BE2C (cell line): ENCODE results near the gene ZNF322.
A peak's percentile ranks its signal among the peaks of the same experiment; 100 is the strongest.

Experiments used
- DNase-seq: peaks from one replicate; pipeline ENCODE4 v3.0.0-alpha.2; 2020
- H3K27me3 ChIP-seq: fragments of 250-450 bp; sonication (Bioruptor Pico); 2 replicates; pipeline ENCODE4 v1.5.1; 2020; ENCODE audit warnings: mild to moderate bottlenecking
- H3K36me3 ChIP-seq: fragments of 250-450 bp; sonication (Bioruptor Pico); 2 replicates; pipeline ENCODE4 v1.5.1; 2020; ENCODE audit warnings: mild to moderate bottlenecking
- H3K4me1 ChIP-seq: fragments of 250-450 bp; sonication (Bioruptor Pico); 2 replicates; pipeline ENCODE4 v1.5.1; 2020
- H3K4me3 ChIP-seq: 2 replicates; pipeline ENCODE4 v1.5.1; 2011; ENCODE audit warnings: low read depth, low read length
- H3K9me3 ChIP-seq: fragments of 250-450 bp; sonication (Bioruptor Pico); 2 replicates; pipeline ENCODE4 v1.5.1; 2020
- TF ChIP-seq, protein P1 (sequence below): IDR thresholded peaks from 2 replicates; pipeline ENCODE4 v1.5.1; 2012; ENCODE audit warnings: mild to moderate bottlenecking, low read depth, low read length

Gene ZNF322

GRCh38 chr6:26611599-26611998 is 47.9 kb downstream of the ZNF322 start:
- H3K9me3 ChIP-seq, result no peaks in the 10 kb centered on the region
- no peaks in the 10 kb centered on the region; the same call in 1 of the 2 replicates for H3K4me1 ChIP-seq
- TF ChIP-seq, protein P1, sequence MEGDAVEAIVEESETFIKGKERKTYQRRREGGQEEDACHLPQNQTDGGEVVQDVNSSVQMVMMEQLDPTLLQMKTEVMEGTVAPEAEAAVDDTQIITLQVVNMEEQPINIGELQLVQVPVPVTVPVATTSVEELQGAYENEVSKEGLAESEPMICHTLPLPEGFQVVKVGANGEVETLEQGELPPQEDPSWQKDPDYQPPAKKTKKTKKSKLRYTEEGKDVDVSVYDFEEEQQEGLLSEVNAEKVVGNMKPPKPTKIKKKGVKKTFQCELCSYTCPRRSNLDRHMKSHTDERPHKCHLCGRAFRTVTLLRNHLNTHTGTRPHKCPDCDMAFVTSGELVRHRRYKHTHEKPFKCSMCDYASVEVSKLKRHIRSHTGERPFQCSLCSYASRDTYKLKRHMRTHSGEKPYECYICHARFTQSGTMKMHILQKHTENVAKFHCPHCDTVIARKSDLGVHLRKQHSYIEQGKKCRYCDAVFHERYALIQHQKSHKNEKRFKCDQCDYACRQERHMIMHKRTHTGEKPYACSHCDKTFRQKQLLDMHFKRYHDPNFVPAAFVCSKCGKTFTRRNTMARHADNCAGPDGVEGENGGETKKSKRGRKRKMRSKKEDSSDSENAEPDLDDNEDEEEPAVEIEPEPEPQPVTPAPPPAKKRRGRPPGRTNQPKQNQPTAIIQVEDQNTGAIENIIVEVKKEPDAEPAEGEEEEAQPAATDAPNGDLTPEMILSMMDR, result no peak
- H3K27me3 ChIP-seq, result peaks cover 20% of the 10 kb centered on the region
- no peaks in the 10 kb centered on the region for H3K36me3 ChIP-seq
- DNase-seq, result no peak
- H3K4me3 ChIP-seq, result no peak overlapping the region

GRCh38 chr6:26609463-26609862 is 50.1 kb downstream of the ZNF322 start:
- DNase-seq, result no peak

DNA sequence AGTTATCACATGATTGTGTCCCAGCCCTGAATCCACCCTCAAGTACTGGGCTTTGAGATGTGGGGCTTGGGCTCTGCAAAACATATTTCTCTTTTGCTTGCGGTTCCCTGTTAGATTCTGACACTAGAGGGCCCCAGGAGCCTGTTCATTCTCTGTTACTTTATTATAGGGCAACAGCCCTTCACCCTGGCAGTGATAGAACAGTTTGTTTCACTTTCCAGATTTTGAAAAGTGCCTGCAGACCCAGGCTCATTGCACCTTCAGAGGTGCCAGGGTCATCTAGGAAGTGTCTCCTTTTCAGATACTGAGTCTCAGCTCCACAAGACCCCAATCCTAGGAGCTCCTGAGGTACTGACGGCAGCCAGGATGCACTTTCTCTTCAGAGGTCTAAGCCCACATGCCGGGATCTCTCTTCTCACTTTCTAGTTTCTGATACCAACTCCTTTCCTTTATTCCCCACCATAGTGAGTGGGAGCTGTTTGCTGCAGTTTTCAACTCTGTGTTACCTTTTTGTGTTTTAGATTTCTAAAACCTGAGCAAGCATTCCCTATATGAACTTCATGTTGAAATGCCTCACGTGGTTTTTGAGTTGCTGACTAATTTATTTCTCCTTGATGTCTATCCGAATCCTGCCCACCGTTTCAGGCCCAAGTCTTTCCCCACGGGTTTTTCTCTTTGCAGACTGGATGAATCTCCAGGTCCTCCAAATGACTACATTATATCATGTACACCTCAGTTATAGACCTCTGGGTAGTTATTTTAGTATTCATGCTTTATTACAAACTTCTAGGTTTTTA is 51.9 kb downstream of the ZNF322 start:
- DNase-seq, result peak; percentile 52
- TF ChIP-seq, protein P1, result peak; percentile 86
- no peak overlapping the region for H3K4me3 ChIP-seq
- H3K36me3 ChIP-seq, result no peaks in the 10 kb centered on the region
- no peaks in the 10 kb centered on the region; the same call in 1 of the 2 replicates for H3K4me1 ChIP-seq
- H3K27me3 ChIP-seq, result no peaks in the 10 kb centered on the region
- H3K9me3 ChIP-seq, result no peaks in the 10 kb centered on the region

More at GRCh38 chr6:26609463-26609862, 50.1 kb downstream of the ZNF322 start:
- no peaks in the 10 kb centered on the region for H3K9me3 ChIP-seq
- H3K27me3 ChIP-seq, result peaks cover 14% of the 10 kb centered on the region
- TF ChIP-seq, protein P1, result no peak
- H3K4me3 ChIP-seq, result no peak overlapping the region
- no peaks in the 10 kb centered on the region; the same call in 1 of the 2 replicates for H3K4me1 ChIP-seq
- H3K36me3 ChIP-seq, result no peaks in the 10 kb centered on the region

DNA sequence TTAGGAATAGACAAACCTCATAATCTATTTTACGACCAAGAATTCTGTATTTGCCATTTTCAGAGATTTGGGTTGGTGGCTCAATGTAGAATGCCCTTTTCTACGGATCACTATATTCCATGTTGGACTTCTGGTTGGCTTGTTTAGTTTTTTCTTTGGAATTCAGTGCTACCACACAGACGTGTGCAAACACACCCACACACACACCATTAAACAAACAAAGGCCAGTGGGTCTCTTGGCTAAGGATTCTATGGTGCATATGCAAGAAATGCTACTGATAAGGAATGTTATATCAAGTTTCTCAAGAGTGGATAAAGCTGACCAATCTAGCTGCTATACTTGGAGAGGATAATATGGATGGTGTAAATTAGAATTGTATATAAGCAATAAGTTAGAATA is 54.7 kb downstream of the ZNF322 start:
- TF ChIP-seq, protein P1, result no peak
- no peak for DNase-seq
- Histone ChIP-seq H3K36me3 (peaks cover 5% of the 10 kb centered on the region), H3K9me3 (no peaks in the 10 kb centered on the region), H3K4me1 (no peaks in the 10 kb centered on the region; the same call in 1 of the 2 replicates), H3K4me3 (no peak overlapping the region), H3K27me3 (no peaks in the 10 kb centered on the region)

DNA sequence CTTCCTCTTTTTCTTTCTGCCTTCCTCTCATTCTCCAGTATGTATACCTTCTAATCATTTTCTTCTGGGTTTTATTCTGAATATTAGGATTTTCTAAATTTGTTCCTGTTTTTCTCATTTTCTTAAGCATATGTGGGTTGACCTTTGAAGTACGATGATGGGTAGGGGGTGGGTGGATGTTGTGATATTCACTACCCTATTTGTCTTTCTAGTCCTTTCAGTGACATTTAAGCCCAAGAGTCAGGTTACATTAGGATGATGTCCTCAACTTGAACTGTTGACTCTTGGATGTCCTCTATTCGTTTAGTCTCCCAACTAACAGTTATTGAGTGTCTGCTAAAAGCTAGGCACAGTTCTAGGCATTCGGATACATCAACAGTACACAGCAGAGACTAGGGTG is 55.5 kb downstream of the ZNF322 start:
- Histone ChIP-seq H3K4me3 (no peak overlapping the region), H3K27me3 (no peaks in the 10 kb centered on the region), H3K9me3 (no peaks in the 10 kb centered on the region), H3K4me1 (no peaks in the 10 kb centered on the region; the same call in 1 of the 2 replicates), H3K36me3 (peaks cover 12% of the 10 kb centered on the region)
- DNase-seq, result no peak
- TF ChIP-seq, protein P1, result no peak

GRCh38 chr6:26602262-26602661 is 57.3 kb downstream of the ZNF322 start:
- Histone ChIP-seq H3K4me1 (no peaks in the 10 kb centered on the region), H3K27me3 (no peaks in the 10 kb centered on the region), H3K9me3 (no peaks in the 10 kb centered on the region), H3K4me3 (no peak overlapping the region), H3K36me3 (peaks cover 22% of the 10 kb centered on the region)
- TF ChIP-seq, protein P1, result no peak
- no peak for DNase-seq
